Thyroid gland (tissue), 4 donors: ENCODE results near the gene LRRC36. TPM values are rescaled to one million over a fixed set of nuclear protein-coding genes. Genes with fewer than 3 reads are reported as not detected.

ENCODE experiments used
- DNase-seq, 2 donors: peaks; one replicate each; pipeline ENCODE4 v3.0.0-alpha.2; 2019
- H3K27ac ChIP-seq, 3 donors: fragments of 200-600 bp; sonication (generic); 1 replicate in 2 of 3; 2 replicates in 1 of 3; pipeline ENCODE4 v1.5.1; 2016 to 2019; ENCODE audit warnings: mild to moderate bottlenecking in 1 of 3, moderate library complexity in 1 of 3
- H3K27me3 ChIP-seq: fragments of 200-600 bp; sonication (generic); one replicate; pipeline ENCODE4 v1.5.1; 2019
- H3K36me3 ChIP-seq, 2 donors: fragments of 200-600 bp; sonication (generic); one replicate each; pipeline ENCODE4 v1.5.1; 2016 to 2019
- H3K4me1 ChIP-seq, 2 donors: fragments of 200-600 bp; sonication (generic); one replicate each; pipeline ENCODE4 v1.5.1; 2017 to 2019
- H3K4me3 ChIP-seq, 3 donors: fragments of 200-600 bp; sonication (generic); replicated peaks in 1 of 3; 1 replicate in 2 of 3; 2 replicates in 1 of 3; pipeline ENCODE4 v1.5.1; 2016; ENCODE audit warnings: mild to moderate bottlenecking in 1 of 3
- H3K9me3 ChIP-seq: fragments of 200-600 bp; sonication (generic); one replicate; pipeline ENCODE4 v1.5.1; 2017
- POLR2A ChIP-seq, 2 donors: fragments of 450-650 bp; IDR thresholded peaks; one replicate each; pipeline ENCODE4 v1.6.1; 2017; ENCODE audit warnings: antibody characterized with exemption in 2 of 2, mild to moderate bottlenecking in 2 of 2, moderate library complexity in 1 of 2
- WGBS, 2 donors: methylation state at CpG; one replicate each; pipeline ENCODE4 v1.1.5; 2017; 5-methylcytosine and 5-hydroxymethylcytosine counted together
- intact Hi-C: fragments of 100-400 bp; cut with DNase I; formaldehyde crosslinking; loops from one replicate; pipeline ENCODE4 v1.15.1; 2023
- total RNA-seq, 4 donors: library from RNA; depleted of rRNA; stranded (reverse); fragments of >200 nt; gene quantifications; one replicate each; pipeline ENCODE4 v1.2.3, GENCODE V29; 2016
- TF ChIP-seq, protein P1 (sequence below), 6 experiments: fragments of 200-600 bp in 3 of 6; fragments of 450-650 bp in 3 of 6; sonication (generic) in 3 of 6; IDR thresholded peaks; one replicate each; pipeline ENCODE4 v1.5.1; 2016 to 2019; ENCODE audit warnings: antibody characterized with exemption in 6 of 6, mild to moderate bottlenecking in 2 of 6, inconsistent platforms in 1 of 6, moderate library complexity in 1 of 6

Gene LRRC36
- total RNA-seq, 4 donors from 2014 or later: 0.22 TPM; not detected in 3

DNA sequence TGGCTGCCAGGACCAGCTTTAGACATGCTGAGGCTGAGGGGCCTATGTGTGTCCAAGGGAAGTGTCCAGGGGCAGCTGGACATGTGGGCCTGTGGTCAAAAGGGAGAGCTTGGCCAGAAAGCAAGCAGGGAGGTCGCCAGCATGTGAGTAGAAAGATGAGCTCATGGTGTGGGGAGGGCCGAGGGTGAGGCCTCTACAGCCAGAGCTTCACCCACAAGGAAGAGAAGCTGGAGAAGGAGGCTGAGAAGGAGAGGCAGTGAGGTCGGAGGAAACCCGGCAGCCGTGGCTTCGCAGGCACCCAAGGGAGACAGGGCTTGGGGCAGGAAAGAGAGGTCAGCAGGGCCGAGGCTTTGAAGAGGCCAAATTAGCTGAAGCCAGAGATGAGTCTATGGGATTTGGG lies 100.3 kb downstream of the LRRC36 start:
- intact Hi-C loops: loop anchor here (5.0 kb wide), 1 partner anchor 40 kb away; no protein-coding TSS in a partner anchor
- Histone ChIP-seq H3K27me3 (no peaks in the 10 kb centered on the region), H3K9me3 (no peaks in the 10 kb centered on the region), H3K27ac (no peak overlapping the region), H3K36me3 (no peaks in the 10 kb centered on the region), H3K4me3 (no peak overlapping the region), H3K4me1 (peaks cover 37 to 68% of the 10 kb centered on the region in 2 donors)
- no peak for TF ChIP-seq POLR2A (IDR thresholded peaks at IDR 0.05)
- TF ChIP-seq, protein P1, sequence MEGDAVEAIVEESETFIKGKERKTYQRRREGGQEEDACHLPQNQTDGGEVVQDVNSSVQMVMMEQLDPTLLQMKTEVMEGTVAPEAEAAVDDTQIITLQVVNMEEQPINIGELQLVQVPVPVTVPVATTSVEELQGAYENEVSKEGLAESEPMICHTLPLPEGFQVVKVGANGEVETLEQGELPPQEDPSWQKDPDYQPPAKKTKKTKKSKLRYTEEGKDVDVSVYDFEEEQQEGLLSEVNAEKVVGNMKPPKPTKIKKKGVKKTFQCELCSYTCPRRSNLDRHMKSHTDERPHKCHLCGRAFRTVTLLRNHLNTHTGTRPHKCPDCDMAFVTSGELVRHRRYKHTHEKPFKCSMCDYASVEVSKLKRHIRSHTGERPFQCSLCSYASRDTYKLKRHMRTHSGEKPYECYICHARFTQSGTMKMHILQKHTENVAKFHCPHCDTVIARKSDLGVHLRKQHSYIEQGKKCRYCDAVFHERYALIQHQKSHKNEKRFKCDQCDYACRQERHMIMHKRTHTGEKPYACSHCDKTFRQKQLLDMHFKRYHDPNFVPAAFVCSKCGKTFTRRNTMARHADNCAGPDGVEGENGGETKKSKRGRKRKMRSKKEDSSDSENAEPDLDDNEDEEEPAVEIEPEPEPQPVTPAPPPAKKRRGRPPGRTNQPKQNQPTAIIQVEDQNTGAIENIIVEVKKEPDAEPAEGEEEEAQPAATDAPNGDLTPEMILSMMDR (IDR thresholded peaks at IDR 0.05): no peak
- DNase-seq: no peak
- WGBS, 2 donors: 67 to 78% methylated on average over 7 of the region's 7 CpGs

DNA sequence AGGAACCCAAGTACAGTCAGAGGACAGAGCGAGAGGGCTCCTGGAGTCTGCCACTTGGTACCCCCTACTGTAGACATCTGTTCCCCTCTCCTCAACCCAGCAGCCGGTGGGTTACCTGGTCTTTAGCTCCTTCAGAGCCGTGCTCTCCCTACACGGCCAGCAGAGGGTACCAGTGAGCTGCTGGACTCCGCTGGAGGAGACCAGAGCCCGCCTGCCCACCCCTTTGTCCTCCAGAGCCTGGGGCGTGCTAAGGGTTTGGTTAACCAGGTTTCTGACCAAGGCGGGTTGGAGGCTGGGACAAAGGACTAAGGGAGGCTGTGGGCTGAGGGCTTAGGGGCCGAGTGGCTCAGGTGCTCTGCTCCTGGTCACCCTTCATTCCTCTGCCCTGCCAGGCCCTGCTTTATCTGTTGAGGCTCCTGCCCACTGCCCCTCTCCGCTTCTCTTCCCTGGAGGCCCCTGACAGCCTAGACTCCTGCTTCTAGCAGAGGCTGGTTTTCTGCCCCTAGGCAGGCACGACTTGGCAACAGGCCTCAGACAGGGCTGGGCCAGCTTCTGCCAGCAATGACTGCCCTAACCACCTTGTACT lies 101.6 kb downstream of the LRRC36 start:
- TF ChIP-seq, protein P1 (IDR thresholded peaks at IDR 0.05): peak; percentile 52 to 95 (median 92)
- no peak for TF ChIP-seq POLR2A (IDR thresholded peaks at IDR 0.05)
- H3K4me1 ChIP-seq: peaks cover 50 to 77% of the 10 kb centered on the region in 2 donors
- 7 to 20% methylated on average over 2 to 11 of the region's 11 CpGs for WGBS, 2 donors
- no peak overlapping the region for H3K4me3 ChIP-seq
- H3K36me3 ChIP-seq: no peaks in the 10 kb centered on the region
- no peaks in the 10 kb centered on the region for H3K27me3 ChIP-seq
- H3K9me3 ChIP-seq: no peaks in the 10 kb centered on the region
- intact Hi-C loops: loop anchor here (5.0 kb wide), 1 partner anchor 39 kb away; no protein-coding TSS in a partner anchor
- no peak overlapping the region for H3K27ac ChIP-seq
- DNase-seq: peak; percentile 81 to 87

DNA sequence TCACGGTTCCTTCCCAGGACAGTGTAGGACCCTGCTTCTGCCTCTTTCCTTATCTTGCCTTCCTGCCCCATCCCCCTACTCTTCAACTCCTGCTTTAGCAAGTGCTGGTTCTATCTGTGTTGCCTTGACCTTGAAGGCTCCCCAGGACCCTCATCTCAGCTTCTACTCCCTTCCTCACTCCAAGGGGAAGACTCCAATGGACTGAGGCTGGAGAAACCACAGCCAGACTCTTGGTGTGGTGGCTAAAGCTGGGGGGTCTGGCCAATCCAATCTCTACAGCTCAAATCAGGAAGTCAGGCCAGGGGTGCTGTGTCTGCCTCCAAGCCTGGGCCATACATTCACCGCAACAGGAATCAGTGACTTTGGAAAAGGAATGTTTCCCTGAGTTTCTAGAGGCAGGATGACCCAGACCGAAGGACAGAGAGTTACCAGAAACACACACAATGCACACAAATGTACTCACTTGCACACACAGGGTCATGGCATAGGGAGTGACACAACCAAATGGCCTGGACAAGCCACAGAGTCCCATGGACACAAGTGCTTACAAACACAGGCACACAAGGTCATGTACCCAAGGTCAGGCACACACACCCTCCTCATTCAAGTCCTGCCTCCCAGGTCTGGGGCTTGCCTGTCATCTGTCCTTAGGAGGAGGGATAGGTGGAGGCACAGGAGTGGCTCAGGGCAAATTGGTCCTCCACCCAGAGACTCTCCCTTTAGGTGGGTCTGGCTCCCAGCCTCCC lies 102.6 kb downstream of the LRRC36 start:
- no peak for DNase-seq
- no peaks in the 10 kb centered on the region for H3K9me3 ChIP-seq
- peaks cover 54 to 78% of the 10 kb centered on the region in 2 donors for H3K4me1 ChIP-seq
- H3K27me3 ChIP-seq: no peaks in the 10 kb centered on the region
- intact Hi-C loops: loop anchor here (5.0 kb wide), 1 partner anchor 38 kb away; no protein-coding TSS in a partner anchor
- TF ChIP-seq, protein P1 (IDR thresholded peaks at IDR 0.05): no peak
- TF ChIP-seq POLR2A (IDR thresholded peaks at IDR 0.05): no peak
- no peak overlapping the region for H3K4me3 ChIP-seq
- peak overlapping the region in 1 of 3 donors; percentile 13 for H3K27ac ChIP-seq
- 98 to 100% methylated on average over 3 of the region's 3 CpGs for WGBS, 2 donors
- no peaks in the 10 kb centered on the region for H3K36me3 ChIP-seq

DNA sequence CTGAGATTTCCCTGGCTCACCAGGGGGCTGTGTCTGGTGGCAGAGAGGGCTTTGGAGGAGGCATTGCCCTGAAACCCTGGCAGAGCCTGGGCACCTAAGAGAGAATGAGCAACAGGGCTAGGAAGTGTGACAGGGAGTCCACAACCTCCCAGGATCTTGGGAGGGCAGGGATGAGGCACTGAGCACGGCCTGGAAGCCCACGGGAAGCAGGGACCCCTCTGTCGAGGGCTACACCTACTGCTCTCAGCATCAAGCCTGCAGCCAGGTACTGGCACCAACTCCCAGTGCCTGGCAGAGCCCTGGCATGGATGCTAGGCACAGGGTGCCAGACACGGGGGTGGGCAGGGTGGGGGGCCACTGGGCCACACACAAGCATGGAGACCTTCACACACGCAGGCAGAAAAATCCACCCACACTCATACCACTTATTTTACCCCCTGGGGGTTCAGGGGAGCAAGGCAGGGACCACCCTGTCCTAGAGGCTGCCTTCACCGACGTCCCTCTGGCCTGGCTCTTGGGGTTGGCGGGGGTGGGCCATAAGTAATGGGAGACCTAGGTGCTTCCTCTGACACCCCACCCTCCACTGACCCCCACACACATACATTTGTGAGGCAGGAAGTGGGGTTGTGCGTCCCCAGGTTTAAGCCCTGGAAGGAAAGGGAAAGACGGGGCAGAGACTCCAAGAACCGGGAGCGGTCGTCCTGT lies 103.3 kb downstream of the LRRC36 start:
- peak overlapping the region; percentile 74 to 90 (median 77) for H3K27ac ChIP-seq
- H3K4me3 ChIP-seq: peak overlapping the region in 1 of 3 donors; percentile 40
- H3K27me3 ChIP-seq: no peaks in the 10 kb centered on the region
- WGBS, 2 donors: 56 to 62% methylated on average over 10 to 11 of the region's 13 CpGs
- DNase-seq: no peak
- TF ChIP-seq POLR2A (IDR thresholded peaks at IDR 0.05): no peak
- TF ChIP-seq, protein P1 (IDR thresholded peaks at IDR 0.05): no peak
- intact Hi-C loops: loop anchor here (5.0 kb wide), 1 partner anchor 37 kb away; no protein-coding TSS in a partner anchor
- H3K9me3 ChIP-seq: no peaks in the 10 kb centered on the region
- no peaks in the 10 kb centered on the region for H3K36me3 ChIP-seq
- H3K4me1 ChIP-seq: peaks cover 53 to 78% of the 10 kb centered on the region in 2 donors
